T-helper 2 cell treated with Interferon-gamma antibody and Interleukin-4, amounts not matched to agents 5 μg/mL and 100 μg/mL, for 36 hours (primary cell): Measurements from ENCODE around the gene DLGAP4.

Experiments used
- DNase-seq: peaks from one replicate; pipeline ENCODE4 v3.0.0; 2021; ENCODE audit warnings: low spot score
- H3K27ac Mint-ChIP-seq: one replicate; pipeline ENCODE4 v1.8.0; 2021; ENCODE audit warnings: mild to moderate bottlenecking, mixed read lengths
- H3K27me3 Mint-ChIP-seq: one replicate; pipeline ENCODE4 v1.8.0; 2021; ENCODE audit warnings: low read depth, mixed read lengths
- H3K36me3 Mint-ChIP-seq: one replicate; pipeline ENCODE4 v1.8.0; 2021; ENCODE audit warnings: low read depth, mixed read lengths
- H3K4me1 Mint-ChIP-seq: one replicate; pipeline ENCODE4 v1.8.0; 2021; ENCODE audit warnings: low read depth, mixed read lengths
- H3K4me3 Mint-ChIP-seq: one replicate; pipeline ENCODE4 v1.8.0; 2022; ENCODE audit warnings: mild to moderate bottlenecking, moderate library complexity, mixed read lengths
- H3K9me3 Mint-ChIP-seq: one replicate; pipeline ENCODE4 v1.8.0; 2021; ENCODE audit warnings: mixed read lengths

The DLGAP4 gene, protein sequence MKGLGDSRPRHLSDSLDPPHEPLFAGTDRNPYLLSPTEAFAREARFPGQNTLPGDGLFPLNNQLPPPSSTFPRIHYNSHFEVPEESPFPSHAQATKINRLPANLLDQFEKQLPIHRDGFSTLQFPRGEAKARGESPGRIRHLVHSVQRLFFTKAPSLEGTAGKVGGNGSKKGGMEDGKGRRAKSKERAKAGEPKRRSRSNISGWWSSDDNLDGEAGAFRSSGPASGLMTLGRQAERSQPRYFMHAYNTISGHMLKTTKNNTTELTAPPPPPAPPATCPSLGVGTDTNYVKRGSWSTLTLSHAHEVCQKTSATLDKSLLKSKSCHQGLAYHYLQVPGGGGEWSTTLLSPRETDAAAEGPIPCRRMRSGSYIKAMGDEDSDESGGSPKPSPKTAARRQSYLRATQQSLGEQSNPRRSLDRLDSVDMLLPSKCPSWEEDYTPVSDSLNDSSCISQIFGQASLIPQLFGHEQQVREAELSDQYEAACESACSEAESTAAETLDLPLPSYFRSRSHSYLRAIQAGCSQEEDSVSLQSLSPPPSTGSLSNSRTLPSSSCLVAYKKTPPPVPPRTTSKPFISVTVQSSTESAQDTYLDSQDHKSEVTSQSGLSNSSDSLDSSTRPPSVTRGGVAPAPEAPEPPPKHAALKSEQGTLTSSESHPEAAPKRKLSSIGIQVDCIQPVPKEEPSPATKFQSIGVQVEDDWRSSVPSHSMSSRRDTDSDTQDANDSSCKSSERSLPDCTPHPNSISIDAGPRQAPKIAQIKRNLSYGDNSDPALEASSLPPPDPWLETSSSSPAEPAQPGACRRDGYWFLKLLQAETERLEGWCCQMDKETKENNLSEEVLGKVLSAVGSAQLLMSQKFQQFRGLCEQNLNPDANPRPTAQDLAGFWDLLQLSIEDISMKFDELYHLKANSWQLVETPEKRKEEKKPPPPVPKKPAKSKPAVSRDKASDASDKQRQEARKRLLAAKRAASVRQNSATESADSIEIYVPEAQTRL

DNA sequence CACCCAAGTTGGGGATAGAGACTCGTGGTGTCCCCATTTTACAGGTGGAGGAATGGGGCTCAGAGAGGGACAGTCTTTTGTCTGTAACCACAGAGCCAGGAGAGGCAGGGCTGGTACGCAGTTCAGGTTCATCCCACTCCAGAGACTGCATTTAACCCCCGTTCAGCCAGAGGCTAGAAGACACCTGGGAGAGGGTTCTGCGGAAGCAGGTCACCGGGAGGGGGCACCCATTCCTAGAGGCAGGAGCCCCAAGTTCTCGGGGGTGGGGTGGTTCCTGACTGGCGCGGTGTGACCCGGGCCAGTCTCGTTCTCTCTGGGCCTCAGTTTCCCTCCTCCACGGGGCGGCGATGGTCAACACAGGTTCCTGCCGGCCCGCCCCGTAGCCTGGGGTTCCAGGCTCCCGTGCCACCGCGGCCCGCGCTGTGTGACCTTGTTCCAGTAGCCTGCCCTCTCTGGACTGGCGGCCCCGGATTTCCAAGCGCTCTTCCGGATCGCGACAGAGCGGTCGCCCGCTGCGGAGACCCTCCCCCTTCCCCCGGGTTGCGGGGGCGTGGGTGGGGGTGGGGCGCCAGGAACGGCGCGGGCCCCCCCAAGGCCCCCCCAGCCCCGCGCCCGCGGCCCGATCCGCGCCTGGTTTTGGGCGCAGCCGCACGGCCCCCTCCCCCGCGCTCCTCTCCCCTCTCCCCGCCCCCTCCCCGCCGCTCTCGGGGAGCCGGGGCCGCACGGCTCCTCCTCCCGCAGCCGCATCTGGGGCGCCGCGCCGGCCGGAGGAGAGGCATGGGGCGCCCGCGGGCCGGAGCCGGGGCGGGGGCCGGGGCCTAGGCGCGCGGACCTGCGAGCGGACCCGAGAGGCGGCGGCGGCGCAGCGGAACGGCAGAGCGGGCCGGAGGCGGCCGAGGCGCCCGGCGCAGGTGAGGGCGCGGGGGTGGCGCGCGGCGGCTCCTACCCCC lies at the start of gene DLGAP4:
Gene DLGAP4 (plus strand): TSS at position 738 of the 950 bp plus-strand sequence. CDS start 125,379 bp downstream, outside the sequence.
- peak within 1 kb of the TSS; percentile 13 for H3K4me3 Mint-ChIP-seq
- no peaks in the 10 kb centered on the region for H3K36me3 Mint-ChIP-seq
- no peak for DNase-seq
- no peak within 1 kb of the TSS for H3K27ac Mint-ChIP-seq
- H3K9me3 Mint-ChIP-seq = no peaks in the 10 kb centered on the region
- peaks cover 54% of the 10 kb centered on the region for H3K27me3 Mint-ChIP-seq
- H3K4me1 Mint-ChIP-seq = no peaks in the 10 kb centered on the region

DNA sequence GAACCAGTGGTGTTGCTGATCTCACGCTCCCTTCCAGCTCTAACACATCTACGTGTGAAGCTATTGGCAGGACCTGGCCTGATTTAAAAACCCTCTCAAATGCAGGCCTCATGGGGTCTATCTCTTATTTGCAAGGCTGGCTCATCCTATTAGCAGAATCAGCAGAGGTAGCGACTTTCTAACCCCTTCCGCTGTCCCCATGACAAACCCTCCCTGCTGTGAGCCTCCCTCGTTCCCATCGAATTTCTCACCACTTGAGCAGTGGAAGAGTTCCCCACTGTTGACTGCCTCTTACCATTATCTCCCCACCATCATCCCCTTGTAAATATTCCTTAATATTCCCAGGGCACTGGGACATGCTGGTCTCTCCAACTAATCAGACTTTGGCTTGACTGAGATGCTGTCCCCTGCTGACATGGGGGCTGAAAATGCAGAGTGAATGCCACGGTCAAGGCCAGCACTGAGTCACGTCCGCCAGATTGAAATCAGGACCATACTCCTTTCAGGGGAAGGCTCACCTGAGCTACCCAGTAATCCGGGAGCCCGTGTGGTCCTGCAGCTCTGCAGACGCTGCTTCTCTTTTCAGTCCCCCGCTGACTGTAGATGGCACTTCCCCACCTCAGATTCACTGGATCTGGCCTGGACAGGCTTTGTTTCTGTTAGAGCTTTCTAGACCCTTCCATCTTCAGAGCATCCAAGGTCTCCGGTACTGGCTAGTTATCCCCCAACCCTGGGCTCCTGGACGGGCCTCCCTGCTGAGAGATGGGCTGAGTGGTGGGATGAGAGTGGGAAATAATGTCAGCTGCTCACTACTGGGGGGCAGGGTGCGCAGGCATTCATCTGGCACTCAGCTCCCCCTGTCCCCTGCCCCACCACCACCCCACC lies 46.7 kb upstream of the DLGAP4 start:
- no peaks in the 10 kb centered on the region for H3K9me3 Mint-ChIP-seq
- no peak overlapping the region for H3K4me3 Mint-ChIP-seq
- no peaks in the 10 kb centered on the region for H3K4me1 Mint-ChIP-seq
- H3K27me3 Mint-ChIP-seq = no peaks in the 10 kb centered on the region
- H3K36me3 Mint-ChIP-seq = peaks cover 3% of the 10 kb centered on the region
- no peak overlapping the region for H3K27ac Mint-ChIP-seq
- no peak for DNase-seq

GRCh38 chr20:36260316-36260715 lies 45.8 kb upstream of the DLGAP4 start:
- Mint-ChIP-seq H3K4me3 (no peak overlapping the region), H3K27ac (no peak overlapping the region), H3K36me3 (peaks cover 3% of the 10 kb centered on the region), H3K9me3 (no peaks in the 10 kb centered on the region), H3K27me3 (no peaks in the 10 kb centered on the region), H3K4me1 (no peaks in the 10 kb centered on the region)
- DNase-seq = no peak

DNA sequence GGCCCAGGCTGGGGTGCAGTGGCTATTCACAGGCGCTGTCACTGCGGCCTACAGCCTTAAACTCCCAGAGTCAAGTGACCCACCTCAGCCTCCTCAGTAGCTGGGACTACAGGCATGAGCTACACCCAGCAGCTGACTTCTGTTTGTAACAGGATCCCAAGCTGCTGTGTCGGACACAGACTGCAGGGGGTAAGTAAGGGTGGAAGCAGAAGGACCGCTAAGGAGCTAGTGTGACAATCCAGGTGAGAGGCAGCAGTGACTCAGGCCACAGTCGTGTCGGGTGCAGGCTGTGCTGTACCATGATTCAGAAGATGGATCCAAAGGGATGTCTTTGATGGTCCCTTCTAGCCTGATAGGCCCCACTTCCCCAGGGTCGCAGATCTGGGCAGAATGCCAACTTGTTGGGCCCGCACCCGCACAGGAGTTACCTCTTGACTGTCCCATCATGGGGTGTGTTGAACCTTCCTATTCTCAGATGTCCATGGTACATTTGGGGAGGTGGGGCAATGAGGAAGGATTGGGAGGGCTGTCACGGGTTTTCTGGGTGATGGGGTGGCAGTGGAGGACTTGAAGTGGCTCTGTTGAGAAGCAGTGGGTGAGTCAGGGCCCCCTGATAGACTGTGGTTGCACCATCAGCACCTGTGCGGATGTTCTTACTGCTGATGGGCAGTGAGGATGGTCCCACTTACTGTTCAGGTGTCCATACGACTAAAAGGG lies 44.6 kb upstream of the DLGAP4 start:
- H3K27ac Mint-ChIP-seq = no peak overlapping the region
- H3K4me1 Mint-ChIP-seq = no peaks in the 10 kb centered on the region
- no peaks in the 10 kb centered on the region for H3K27me3 Mint-ChIP-seq
- no peak overlapping the region for H3K4me3 Mint-ChIP-seq
- no peaks in the 10 kb centered on the region for H3K9me3 Mint-ChIP-seq
- no peak for DNase-seq
- H3K36me3 Mint-ChIP-seq = no peaks in the 10 kb centered on the region

DNA sequence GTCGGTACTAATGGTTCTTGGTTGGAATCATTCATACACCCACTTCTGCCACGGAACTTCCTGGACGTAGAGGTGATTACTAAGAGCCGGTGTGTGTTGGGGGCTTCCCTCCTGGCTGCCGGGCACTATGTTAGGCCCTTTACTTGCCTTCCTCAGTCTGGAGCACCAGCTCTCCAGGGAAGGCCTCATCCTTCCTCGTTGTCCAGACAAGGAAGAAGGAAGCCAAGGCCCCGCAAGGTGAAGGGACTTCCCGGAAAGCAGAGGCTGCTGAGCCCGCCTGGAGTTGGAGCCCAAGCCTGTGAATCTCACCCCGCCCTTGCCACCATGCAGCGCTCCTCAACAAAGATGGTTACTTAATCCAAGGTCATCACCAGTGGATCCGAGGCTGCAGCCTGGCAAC lies 43.7 kb upstream of the DLGAP4 start:
- Mint-ChIP-seq H3K36me3 (no peaks in the 10 kb centered on the region), H3K4me3 (no peak overlapping the region), H3K9me3 (no peaks in the 10 kb centered on the region), H3K27me3 (no peaks in the 10 kb centered on the region), H3K27ac (no peak overlapping the region), H3K4me1 (no peaks in the 10 kb centered on the region)
- no peak for DNase-seq

DNA sequence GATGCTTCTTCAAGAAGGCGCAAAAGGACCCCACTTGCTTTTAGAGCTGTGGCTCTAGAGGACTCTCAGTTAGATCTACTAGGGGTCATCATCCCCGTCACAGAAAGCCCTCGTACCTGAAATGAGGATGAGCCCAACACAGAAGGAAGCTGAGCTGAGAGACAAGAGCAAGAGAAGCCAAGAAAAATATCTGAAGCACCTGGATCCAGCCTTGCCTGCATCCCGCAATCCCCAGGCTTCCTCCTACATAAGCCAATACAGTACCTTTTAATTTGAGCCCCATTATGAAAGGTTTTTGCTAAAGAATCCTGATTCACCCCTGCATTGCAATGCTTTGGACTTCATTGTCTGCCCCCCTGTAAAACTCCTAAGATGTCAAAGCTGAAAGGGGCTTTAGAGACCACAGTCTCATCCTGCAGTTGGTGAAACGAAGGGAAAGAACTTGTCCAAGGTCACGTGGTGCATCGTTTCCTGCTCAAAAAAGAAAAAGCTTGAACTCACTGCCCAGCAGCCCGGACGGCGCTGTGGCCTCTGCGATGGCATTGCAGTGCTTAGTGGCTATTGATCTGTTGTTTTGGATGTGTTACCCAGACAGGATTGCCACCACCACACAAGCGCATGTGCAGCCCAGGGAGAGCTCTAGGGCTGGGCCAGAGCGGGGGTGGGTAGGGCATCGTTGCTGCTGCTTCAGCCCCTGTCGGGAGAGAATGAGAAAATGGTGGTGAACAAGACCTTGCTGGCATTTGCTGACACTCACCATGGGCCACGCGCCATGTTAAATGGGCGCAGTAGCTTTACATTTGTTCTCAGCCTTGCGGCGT lies 41.5 kb upstream of the DLGAP4 start:
- H3K27ac Mint-ChIP-seq = no peak overlapping the region
- DNase-seq = no peak
- H3K27me3 Mint-ChIP-seq = no peaks in the 10 kb centered on the region
- no peak overlapping the region for H3K4me3 Mint-ChIP-seq
- H3K9me3 Mint-ChIP-seq = no peaks in the 10 kb centered on the region
- no peaks in the 10 kb centered on the region for H3K4me1 Mint-ChIP-seq
- no peaks in the 10 kb centered on the region for H3K36me3 Mint-ChIP-seq

DNA sequence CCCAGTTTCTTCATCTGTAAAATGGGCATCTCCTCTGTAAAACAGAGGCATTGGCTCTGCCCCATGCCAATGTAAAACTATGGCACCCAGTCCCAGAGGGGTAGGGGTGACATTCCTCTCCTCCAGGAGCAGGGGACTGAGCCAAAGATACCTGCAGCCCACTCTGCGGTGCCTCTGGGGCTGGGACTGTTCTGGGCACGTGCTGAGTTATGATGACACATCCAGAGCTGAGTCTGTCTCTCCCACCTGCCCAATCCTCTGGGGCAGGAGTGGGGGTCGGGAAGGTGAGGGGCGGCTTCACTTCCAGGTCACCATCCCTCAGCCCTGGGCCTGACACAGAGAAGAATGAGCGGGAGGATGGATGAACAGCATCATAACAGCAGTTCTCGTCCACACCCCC lies 40.0 kb upstream of the DLGAP4 start:
- Mint-ChIP-seq H3K4me1 (no peaks in the 10 kb centered on the region), H3K4me3 (no peak overlapping the region), H3K27me3 (no peaks in the 10 kb centered on the region), H3K36me3 (no peaks in the 10 kb centered on the region), H3K9me3 (no peaks in the 10 kb centered on the region), H3K27ac (no peak overlapping the region)
- no peak for DNase-seq

DNA sequence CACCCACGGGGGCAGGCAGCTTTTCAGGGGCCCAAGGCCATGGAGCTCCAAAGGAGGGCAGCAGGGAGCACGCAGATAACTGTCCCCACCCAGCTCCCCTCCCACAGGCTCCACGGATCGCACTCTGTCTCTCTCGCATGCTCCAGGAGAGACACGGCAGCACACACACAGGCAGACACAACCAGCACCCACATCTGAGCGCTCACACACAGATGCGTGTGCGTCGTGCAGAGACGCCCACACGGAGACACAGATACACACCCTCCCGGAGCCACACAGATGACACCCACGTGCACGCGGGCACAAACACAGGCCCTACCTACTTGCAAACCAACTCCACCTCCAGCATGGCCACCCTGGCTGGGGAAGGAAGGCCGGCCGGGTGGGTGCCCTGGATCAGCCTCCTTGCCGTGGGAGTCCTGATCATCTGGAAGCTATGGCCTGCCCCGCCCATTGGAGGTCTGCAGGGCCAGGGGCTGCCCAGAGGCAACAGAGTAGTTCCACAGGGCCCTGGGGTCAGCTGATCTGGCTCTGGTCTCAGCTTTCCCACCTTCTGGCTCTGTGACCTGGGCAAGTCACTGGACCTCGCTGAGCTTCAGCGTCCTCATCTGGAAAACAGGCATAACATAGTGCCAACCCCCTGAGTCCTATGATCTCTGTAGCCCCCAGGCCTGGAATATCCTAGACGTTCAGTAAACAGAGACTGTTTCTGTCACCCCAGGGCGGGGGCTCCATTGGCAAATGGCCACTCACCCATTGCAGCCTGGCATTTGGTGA lies 38.3 kb upstream of the DLGAP4 start:
- H3K4me1 Mint-ChIP-seq = no peaks in the 10 kb centered on the region
- no peaks in the 10 kb centered on the region for H3K27me3 Mint-ChIP-seq
- no peaks in the 10 kb centered on the region for H3K36me3 Mint-ChIP-seq
- no peaks in the 10 kb centered on the region for H3K9me3 Mint-ChIP-seq
- H3K4me3 Mint-ChIP-seq = no peak overlapping the region
- DNase-seq = no peak
- H3K27ac Mint-ChIP-seq = no peak overlapping the region

GRCh38 chr20:36268440-36269342 lies 37.4 kb upstream of the DLGAP4 start:
- no peak overlapping the region for H3K4me3 Mint-ChIP-seq
- H3K9me3 Mint-ChIP-seq = no peaks in the 10 kb centered on the region
- H3K27me3 Mint-ChIP-seq = peaks cover 2% of the 10 kb centered on the region
- H3K4me1 Mint-ChIP-seq = no peaks in the 10 kb centered on the region
- DNase-seq = no peak
- no peaks in the 10 kb centered on the region for H3K36me3 Mint-ChIP-seq
- no peak overlapping the region for H3K27ac Mint-ChIP-seq

GRCh38 chr20:36269507-36269906 lies 36.6 kb upstream of the DLGAP4 start:
- Mint-ChIP-seq H3K27me3 (peaks cover 3% of the 10 kb centered on the region), H3K36me3 (no peaks in the 10 kb centered on the region), H3K4me3 (no peak overlapping the region), H3K27ac (no peak overlapping the region), H3K9me3 (no peaks in the 10 kb centered on the region), H3K4me1 (no peaks in the 10 kb centered on the region)
- no peak for DNase-seq
